Mammary epithelial cell (primary cell): ENCODE measurements around the gene FAM83C.

Experiments used
- EZH2 ChIP-seq: IDR thresholded peaks from 2 replicates; pipeline ENCODE4 v1.6.1; 2012; ENCODE audit warnings: low read length, inconsistent platforms, borderline replicate concordance
- TF ChIP-seq, protein P1 (sequence below), 2 donors: IDR thresholded peaks in 1 of 2; conservative IDR thresholded peaks in 1 of 2; 2 replicates each; pipeline ENCODE4 v1.5.1; 2011 to 2012; ENCODE audit warnings: inconsistent platforms in 2 of 2, low read length in 2 of 2, mild to moderate bottlenecking in 2 of 2, control low read depth in 1 of 2, low read depth in 1 of 2; ENCODE audit not compliant: insufficient read depth in 1 of 2; ENCODE audit errors: extremely low read depth in 1 of 2

- TF ChIP-seq, protein P1, sequence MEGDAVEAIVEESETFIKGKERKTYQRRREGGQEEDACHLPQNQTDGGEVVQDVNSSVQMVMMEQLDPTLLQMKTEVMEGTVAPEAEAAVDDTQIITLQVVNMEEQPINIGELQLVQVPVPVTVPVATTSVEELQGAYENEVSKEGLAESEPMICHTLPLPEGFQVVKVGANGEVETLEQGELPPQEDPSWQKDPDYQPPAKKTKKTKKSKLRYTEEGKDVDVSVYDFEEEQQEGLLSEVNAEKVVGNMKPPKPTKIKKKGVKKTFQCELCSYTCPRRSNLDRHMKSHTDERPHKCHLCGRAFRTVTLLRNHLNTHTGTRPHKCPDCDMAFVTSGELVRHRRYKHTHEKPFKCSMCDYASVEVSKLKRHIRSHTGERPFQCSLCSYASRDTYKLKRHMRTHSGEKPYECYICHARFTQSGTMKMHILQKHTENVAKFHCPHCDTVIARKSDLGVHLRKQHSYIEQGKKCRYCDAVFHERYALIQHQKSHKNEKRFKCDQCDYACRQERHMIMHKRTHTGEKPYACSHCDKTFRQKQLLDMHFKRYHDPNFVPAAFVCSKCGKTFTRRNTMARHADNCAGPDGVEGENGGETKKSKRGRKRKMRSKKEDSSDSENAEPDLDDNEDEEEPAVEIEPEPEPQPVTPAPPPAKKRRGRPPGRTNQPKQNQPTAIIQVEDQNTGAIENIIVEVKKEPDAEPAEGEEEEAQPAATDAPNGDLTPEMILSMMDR (conservative IDR thresholded peaks at IDR 0.05 in 1 of 2, IDR thresholded peaks at IDR 0.05 in 1 of 2; ENCODE audit: extremely low read depth in 1 of 2, insufficient read depth in 1 of 2, low read depth in 1 of 2, low read length in 2 of 2) = no peak
- TF ChIP-seq EZH2 = no peak
Measured at GRCh38 chr20:35243986-35244385, 48.2 kb downstream of the FAM83C start.
